ENCODE measurements around the gene GRIK2. TPM values are rescaled to one million over a fixed set of nuclear protein-coding genes. Genes with fewer than 3 reads are reported as not detected.

GRIK2 gene
- total RNA-seq, 3 donors from 2014 or later, result 1.1 to 3.7 TPM; not detected in 1

DNA sequence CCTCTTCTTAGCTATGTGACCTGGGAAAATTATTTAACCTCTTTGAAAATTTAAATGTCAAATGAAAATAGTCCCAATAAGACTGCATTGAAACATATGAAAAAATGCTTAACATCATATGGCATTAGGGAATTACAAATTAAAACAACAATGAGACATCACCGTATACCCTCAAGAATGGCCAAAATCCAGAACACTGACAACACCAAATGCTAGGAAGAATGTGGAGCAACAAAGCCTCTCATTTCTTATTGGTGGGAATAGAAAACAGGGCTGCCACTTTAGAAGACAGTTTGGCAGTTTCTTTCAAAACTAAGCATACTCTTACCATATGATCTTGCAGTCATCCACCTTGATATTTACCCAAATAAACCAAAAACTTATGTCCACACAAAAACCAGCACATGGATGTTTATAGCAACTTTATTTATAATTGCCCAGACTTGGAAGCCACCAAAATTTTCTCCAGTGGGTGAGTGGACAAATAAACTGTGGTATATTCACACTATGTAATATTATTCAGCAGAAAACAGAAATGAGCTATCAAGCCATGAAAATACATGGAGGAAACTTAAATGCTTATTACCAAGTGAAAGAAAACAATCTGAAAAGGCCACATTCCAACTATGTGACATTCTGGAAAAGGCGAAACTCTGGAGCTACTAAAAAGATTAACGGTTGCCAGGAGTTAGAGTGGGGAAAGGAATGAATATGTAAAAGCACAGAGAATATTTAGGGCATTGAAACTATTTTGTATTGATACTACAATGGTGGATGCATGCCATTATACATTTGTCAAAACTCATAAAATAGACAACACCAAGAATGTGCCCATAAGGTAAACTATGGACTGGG, 459.9 kb downstream of the GRIK2 start:
- Histone ChIP-seq H3K27me3 (no peaks in the 10 kb centered on the region), H3K9me3 (no peaks in the 10 kb centered on the region), H3K36me3 (no peaks in the 10 kb centered on the region), H3K27ac (no peak overlapping the region), H3K4me1 (no peaks in the 10 kb centered on the region), H3K4me3 (no peak overlapping the region)
- no peak for TF ChIP-seq POLR2AphosphoS5 (IDR thresholded peaks at IDR 0.05)
- intact Hi-C loops (cut with DNase I; ENCODE audit: low total_unique reads), result no loop called here
- no peak for DNase-seq (ENCODE audit: low spot score in 2 of 2)

DNA sequence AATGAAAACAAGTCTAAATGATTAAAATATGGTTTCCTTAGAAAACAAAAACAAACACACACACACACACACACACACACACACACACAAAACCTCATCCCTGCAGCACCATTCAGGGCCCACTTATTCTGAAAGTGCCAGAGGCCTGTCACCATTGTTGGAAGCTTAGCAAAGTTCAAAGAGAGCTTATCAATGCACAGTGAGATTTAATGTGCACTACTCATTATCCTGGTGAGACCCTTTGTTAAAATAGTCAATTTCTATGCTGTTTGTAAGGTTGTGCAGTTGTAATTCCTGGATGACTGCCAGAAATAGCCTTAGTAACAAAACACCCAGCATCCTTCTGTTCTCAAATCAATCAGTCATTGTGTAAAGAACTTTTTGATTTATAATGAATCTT, 482.9 kb downstream of the GRIK2 start:
- DNase-seq (ENCODE audit: low spot score in 2 of 2), result no peak
- H3K9me3 ChIP-seq, result no peaks in the 10 kb centered on the region
- no peaks in the 10 kb centered on the region for H3K36me3 ChIP-seq
- no peak overlapping the region for H3K4me3 ChIP-seq
- no peaks in the 10 kb centered on the region for H3K27me3 ChIP-seq
- TF ChIP-seq POLR2AphosphoS5 (IDR thresholded peaks at IDR 0.05) (no peak), POLR2A (IDR thresholded peaks at IDR 0.05) (no peak)
- TF ChIP-seq, protein P1, sequence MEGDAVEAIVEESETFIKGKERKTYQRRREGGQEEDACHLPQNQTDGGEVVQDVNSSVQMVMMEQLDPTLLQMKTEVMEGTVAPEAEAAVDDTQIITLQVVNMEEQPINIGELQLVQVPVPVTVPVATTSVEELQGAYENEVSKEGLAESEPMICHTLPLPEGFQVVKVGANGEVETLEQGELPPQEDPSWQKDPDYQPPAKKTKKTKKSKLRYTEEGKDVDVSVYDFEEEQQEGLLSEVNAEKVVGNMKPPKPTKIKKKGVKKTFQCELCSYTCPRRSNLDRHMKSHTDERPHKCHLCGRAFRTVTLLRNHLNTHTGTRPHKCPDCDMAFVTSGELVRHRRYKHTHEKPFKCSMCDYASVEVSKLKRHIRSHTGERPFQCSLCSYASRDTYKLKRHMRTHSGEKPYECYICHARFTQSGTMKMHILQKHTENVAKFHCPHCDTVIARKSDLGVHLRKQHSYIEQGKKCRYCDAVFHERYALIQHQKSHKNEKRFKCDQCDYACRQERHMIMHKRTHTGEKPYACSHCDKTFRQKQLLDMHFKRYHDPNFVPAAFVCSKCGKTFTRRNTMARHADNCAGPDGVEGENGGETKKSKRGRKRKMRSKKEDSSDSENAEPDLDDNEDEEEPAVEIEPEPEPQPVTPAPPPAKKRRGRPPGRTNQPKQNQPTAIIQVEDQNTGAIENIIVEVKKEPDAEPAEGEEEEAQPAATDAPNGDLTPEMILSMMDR (IDR thresholded peaks at IDR 0.05), result no peak
- H3K27ac ChIP-seq, result no peak overlapping the region
- intact Hi-C loops (cut with DNase I; ENCODE audit: low total_unique reads), result loop anchor here (10.0 kb wide), 1 partner anchor 1918 kb away; no protein-coding TSS in a partner anchor
- no peaks in the 10 kb centered on the region for H3K4me1 ChIP-seq

DNA sequence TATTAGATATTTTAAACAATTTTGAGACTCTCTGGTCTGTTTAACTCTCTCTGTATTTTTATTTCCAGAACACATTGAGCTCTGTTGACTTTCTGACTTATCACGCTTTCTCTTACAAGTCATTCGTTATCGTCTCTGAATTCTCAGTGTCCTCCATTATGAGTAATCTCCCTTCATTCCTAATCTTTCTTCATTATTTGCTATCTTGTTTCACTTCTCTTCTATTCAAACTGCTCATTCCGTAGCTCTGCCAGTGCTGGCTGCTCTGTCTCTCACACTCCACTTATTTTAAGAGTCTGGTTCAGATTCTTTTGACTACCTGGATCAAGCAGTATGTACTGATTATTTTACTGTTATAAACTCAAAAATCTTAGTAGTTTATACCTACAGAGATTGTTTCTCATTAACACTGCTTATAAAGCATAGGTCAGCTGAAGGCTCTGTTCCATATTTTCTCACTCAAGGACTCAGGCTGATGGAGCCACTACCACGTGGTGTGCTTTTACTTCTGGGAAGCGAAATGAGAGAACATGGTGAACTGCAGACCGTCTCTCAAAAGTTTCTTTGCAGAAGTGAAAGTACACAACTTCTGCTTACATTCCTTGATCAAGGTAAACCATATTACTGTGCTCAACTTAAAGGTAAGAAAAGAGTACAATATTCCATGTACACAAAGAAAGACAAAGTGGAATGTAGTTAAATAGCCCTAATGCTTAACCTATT, 485.2 kb downstream of the GRIK2 start:
- Histone ChIP-seq H3K36me3 (no peaks in the 10 kb centered on the region), H3K27ac (no peak overlapping the region), H3K4me3 (no peak overlapping the region), H3K9me3 (no peaks in the 10 kb centered on the region), H3K27me3 (no peaks in the 10 kb centered on the region), H3K4me1 (no peaks in the 10 kb centered on the region)
- no peak for DNase-seq (ENCODE audit: low spot score in 2 of 2)
- TF ChIP-seq, protein P1 (IDR thresholded peaks at IDR 0.05), result no peak
- TF ChIP-seq POLR2A (IDR thresholded peaks at IDR 0.05), result no peak
- TF ChIP-seq POLR2AphosphoS5 (IDR thresholded peaks at IDR 0.05), result no peak
- intact Hi-C loops (cut with DNase I; ENCODE audit: low total_unique reads), result loop anchor here (10.0 kb wide), 1 partner anchor 1916 kb away; no protein-coding TSS in a partner anchor

DNA sequence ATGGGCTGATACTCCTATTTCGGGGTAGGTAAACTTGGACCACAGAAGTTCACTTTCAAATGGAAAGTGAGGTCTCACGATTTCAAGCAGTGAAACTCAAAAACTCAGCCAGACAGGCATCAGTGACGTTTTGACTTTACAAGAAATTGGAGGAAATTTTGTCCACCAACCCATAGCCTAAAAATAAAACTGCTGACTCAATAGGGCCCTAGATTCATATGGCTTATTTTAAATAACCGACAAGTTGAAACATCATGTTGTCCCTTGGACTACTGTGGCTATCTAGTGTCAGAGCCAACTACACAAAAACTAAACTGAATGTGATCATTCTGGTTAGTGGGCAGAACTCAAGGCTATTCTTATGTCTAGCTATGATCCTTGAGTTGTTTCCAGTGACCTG, 486.3 kb downstream of the GRIK2 start:
- no peak for DNase-seq (ENCODE audit: low spot score in 2 of 2)
- Histone ChIP-seq H3K36me3 (no peaks in the 10 kb centered on the region), H3K27me3 (no peaks in the 10 kb centered on the region), H3K4me3 (no peak overlapping the region), H3K4me1 (no peaks in the 10 kb centered on the region), H3K9me3 (no peaks in the 10 kb centered on the region), H3K27ac (no peak overlapping the region)
- no peak for TF ChIP-seq POLR2A (IDR thresholded peaks at IDR 0.05)
- TF ChIP-seq, protein P1 (IDR thresholded peaks at IDR 0.05), result no peak
- TF ChIP-seq POLR2AphosphoS5 (IDR thresholded peaks at IDR 0.05), result no peak
- intact Hi-C loops (cut with DNase I; ENCODE audit: low total_unique reads), result loop anchor here (10.0 kb wide), 2 partner anchors 1115 to 1915 kb away; no protein-coding TSS in a partner anchor

DNA sequence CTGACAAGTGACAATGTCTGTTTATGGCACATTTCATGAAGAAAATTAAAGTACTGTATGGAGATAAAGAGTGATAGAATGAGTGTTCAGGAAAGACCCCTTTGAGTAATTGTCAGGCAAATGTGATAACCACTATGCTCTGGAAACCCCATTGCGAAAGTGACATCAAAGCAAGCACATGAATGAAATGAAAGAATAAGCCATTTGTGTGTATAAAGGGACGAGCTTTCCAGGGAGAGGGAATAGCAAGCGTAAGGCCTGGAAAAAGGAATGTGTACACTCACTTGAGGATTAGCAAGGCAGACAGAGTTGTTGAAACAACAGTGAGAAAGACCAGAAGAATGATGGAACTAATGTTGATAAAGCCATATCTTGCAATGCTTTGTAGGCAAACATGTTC, 490.0 kb downstream of the GRIK2 start:
- DNase-seq (ENCODE audit: low spot score in 2 of 2), result no peak
- Histone ChIP-seq H3K9me3 (no peaks in the 10 kb centered on the region), H3K27ac (no peak overlapping the region), H3K4me1 (no peaks in the 10 kb centered on the region), H3K27me3 (no peaks in the 10 kb centered on the region), H3K4me3 (no peak overlapping the region), H3K36me3 (no peaks in the 10 kb centered on the region)
- intact Hi-C loops (cut with DNase I; ENCODE audit: low total_unique reads), result loop anchor here (10.0 kb wide), 1 partner anchor 1111 kb away; no protein-coding TSS in a partner anchor
- no peak for TF ChIP-seq POLR2AphosphoS5 (IDR thresholded peaks at IDR 0.05)
- TF ChIP-seq POLR2A (IDR thresholded peaks at IDR 0.05), result no peak
- TF ChIP-seq, protein P1 (IDR thresholded peaks at IDR 0.05), result no peak
